ENCODE data around the gene ANKDD1A.

ANKDD1A gene

DNA sequence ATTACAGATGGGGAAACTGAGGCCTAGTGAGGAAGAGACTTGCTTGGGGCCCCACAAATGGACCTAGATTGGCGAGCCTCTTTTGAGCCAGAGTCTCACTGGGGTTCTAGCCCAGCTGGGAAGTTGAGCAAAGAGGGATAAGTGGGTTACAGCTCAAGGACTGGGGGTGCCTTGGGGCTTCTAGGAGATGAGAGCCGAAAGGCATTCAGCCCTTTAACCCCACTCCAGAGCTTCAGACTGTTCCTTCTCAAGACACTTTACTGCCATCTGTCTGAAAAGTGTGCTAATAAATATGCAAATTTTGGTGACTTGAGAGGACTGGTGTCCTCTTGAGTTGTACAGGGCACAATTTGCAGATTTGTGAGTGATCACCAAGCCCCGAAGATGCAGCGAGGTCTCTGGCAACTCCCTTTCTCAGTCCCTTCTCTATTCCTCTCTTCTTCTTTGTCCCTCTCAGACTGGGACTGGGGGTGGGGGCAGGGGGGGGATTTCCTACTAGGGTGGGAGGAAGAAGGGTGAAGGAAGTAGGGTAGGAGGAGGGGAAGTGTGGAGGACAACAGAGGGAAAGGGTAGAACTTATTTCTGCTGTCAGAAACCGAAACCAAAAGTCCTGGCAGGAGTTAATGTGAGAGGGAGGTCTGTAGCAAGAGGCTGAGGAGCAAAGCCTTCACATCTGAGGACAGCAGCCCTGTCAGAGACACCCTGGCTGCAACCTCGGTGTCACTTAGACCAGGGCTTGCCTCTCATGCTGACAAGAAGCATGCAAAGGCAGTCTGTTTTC lies 16.2 kb upstream of the ANKDD1A start:
- peak; percentile 43 for DNase-seq (ENCODE audit: low spot score)

DNA sequence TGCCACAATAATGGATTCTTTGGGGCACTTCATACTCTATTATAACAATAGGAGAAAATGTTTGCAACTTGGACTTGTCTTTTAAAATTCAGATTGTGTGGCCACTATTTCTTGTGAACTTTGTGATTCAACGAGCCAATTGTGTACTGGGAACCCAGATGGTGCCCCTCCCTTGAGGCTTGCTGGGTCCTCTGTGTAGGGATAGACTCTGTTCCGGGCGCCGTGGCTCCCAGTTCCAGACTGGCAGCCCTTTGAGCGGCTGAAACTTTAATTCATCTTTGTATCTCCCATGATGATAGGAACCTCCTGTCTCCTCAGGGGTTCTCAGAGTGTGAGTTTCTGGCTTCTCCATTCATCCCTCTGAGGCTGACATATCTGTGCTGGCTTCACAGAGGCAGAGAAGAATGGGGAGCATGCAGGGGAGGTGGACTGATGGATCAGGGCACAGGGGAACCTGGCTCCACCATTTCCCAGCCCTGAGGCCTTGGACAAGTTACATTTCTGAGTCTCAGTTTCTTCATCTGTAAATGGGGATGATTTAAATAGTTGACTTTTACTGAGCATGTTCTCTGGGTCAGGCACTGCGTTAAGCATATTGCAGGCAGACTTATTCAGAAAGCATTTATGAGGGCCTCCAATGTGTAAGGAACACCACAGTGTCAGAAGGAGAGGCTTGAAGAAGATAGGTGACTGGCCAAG lies 15.2 kb upstream of the ANKDD1A start:
- no peak for DNase-seq (ENCODE audit: low spot score)

DNA sequence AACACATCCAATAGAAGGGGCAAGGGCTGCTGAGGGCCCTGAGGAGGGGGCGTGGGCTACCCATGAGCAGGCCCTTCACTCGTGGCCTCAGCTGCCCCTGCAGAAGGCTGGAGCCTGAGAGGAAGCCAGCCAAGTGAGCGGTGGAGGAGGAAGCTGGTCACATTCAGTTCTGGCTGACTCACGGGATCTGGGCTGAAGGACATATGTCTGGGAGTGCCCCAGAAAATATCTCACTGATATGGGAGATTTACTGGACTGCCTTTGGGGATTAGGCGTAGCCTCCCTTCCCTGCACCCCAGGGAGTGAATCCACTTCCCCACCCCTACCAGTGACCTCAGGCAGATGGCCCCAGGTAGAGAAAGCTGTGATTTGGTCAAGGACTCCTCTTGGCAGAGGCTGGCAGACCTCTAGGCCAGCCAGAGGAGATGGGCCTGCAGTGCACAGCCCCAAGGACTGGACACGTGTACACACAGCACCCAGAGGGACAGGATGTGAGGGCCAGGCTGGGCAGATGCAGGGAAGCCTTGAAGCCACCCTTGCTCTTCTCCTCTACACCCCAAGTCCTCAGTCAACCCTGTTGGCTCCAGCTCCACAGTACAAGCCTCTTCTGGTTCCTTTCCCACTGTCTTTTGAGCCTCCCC lies 14.2 kb upstream of the ANKDD1A start:
- peak; percentile 84 for DNase-seq (ENCODE audit: low spot score)

DNA sequence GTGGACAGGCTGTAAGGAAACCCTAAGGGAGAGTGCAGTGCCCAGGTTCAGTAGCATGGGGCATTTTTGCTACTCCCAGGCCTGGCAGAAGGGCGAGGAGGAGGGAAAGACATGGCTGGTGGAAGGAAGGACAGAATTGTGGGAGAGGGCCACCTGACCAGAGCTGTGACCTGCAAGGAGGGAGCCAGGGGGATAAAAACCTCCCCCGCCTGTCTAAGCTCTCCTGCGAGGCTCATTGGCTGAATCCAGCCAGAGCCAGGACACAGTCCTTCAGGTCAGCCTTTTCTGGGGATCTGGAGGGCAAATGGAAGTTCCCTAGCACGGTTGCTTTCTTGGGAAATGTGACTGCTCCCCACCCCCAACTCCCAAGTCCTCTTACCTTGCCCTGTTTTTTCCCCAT lies 13.3 kb upstream of the ANKDD1A start:
- DNase-seq (ENCODE audit: low spot score): no peak

DNA sequence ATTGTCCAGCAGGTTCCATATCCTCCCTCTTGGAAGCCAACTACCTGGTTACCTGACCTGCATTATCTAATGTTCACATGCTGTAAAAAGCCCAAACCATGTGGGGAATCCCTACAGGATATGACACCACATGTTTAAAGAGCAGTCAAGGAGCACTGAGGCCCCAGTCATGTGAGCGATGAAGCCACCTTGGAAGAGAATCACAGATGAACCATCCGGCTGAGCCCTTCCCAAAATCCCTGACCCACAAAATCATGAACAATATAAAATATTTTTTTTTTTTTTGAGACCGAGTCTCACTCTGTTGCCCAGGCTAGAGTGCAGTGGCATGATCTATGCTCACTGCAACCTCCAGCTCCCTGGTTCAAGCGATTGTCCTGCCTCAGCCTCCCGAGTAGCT lies 10.6 kb upstream of the ANKDD1A start:
- no peak for DNase-seq (ENCODE audit: low spot score)

DNA sequence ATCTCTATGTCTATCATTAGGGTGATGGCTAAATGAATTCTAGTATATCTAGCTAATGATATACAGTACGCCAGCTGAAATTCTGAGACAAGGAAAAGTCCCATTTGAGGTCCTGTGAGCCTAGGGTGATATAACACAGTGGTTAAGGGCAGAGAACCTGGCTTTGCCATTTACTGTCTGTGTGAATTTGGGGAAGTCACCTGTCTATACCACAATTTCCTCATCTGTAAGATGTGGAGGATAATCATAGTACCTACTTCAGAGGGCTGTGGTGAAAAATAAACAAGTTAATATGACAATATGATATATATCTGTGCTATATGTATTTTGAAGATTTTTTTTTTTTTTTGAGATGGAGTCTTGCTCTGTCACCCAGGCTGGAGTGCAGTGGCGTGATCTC lies 9.8 kb upstream of the ANKDD1A start:
- no peak for DNase-seq (ENCODE audit: low spot score)

DNA sequence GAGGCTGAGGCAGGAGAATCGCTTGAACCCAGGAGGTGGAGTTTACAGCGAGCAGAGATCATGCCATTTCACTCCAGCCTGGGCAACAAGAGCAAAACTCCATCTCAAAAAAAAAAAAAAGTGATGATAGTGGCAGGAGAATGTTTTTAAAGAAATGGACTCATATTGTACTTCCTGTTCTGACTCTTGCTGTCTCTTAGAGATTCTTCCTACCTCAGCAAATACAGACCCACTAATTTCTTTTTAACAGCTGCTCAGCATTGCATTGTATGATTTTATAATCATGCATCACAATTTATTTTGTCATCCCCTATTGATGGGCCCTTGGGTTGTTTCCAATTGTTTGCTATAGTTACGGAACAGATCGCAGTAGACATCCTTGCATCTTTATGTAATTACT lies 8.8 kb upstream of the ANKDD1A start:
- no peak for DNase-seq (ENCODE audit: low spot score)

DNA sequence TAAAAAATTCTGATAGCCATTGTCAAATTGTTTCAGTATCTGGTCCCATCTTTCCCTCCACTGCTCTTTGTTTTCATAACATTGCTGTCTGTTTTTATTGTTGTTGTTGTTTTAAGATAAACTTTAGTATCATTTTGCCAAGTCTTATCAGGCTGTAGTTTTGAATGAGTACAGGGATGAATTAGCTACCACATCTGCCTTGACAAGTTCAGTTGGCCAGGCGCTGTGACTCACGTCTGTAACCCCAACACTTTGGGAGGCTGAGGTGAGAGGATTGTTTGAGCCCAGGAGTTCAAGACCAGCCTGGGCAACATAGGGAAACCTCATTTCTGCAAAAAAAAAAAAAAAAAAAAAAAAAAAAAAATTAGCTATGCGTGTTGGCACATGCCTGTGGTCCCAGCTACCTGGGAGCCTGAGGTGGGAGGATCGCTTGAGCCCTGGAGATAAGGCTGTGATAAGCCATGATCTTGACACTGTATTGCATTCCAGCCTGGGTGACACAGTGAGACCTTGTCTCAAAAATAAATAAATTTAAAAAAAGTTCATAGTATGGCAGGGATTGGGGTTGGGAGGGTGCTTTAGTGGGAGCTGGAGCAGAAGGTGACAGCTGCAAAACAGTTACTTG lies 8.3 kb upstream of the ANKDD1A start:
- DNase-seq (ENCODE audit: low spot score): no peak

DNA sequence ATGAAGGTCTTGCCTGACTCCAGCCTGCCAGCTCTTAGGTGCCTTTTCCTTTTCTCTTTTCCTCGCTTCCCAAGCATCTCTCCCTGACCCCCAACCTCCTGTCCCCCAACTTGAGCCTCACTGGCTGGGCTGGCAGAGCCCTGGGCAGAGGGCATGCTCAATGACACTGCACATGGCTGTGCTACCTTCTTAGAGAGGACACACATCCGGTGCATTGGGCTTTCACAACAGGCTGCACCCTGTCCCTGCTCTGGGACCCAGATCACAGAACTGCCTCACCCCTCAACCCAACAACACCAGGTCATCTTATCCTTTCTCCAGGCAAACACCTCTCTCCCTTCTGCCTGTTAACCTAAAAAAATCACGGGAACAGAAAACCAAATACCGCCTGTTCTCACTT lies 7.5 kb upstream of the ANKDD1A start:
- DNase-seq (ENCODE audit: low spot score): no peak

DNA sequence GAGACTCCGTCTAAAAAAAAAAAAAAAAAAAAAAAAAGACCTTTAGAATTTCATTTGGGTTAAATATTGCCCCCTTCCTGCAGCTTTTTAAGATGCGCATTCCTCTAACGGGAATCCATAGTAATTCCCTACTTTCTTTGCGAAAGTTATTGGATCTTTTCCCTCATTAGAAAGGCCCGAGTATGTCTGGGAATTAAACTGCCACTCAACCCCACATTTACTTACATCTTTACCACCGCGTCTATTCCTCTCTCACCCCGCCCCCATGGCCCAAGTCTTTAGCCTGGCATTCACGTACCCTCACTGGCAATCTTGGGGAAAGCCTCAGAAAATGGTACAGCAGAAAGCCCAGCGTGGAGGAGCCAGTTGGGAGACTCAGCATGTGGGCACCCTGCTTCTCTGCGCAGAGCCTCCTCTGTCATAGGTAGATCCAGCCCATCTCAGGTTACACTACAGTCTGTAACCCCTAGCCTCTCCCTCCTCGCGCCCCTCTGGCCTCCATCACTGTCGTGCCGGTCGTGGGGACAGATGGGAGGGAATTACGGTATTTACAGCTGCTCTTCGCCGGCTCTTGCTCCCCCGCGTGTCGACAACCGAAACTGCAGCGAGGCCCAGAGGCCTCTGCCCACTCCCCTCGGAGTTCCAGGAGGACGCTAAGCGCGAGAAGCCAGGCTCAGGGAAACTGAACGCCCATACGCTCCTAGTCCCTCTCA lies 6.4 kb upstream of the ANKDD1A start:
- DNase-seq (ENCODE audit: low spot score): peak; percentile 91

DNA sequence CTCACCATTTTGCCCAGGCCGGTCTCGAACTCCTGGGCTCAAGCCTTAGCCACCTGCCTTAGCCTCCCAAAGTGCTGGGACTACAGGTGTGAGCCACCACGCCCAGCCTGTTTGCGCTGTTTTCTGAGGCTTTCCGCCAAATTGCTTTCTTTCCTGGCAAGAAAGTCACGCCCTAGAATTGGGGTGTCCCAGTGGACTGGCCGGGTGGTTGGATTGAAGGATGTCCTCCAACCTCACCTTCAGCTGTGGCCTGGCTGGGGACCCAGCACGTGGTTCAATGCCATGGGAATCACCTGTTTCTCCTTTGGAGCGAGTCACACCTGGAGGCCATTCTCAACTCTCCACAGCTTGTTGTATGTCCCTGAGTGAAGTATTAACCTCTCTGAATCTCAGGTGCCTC lies 5.8 kb upstream of the ANKDD1A start:
- no peak for DNase-seq (ENCODE audit: low spot score)

DNA sequence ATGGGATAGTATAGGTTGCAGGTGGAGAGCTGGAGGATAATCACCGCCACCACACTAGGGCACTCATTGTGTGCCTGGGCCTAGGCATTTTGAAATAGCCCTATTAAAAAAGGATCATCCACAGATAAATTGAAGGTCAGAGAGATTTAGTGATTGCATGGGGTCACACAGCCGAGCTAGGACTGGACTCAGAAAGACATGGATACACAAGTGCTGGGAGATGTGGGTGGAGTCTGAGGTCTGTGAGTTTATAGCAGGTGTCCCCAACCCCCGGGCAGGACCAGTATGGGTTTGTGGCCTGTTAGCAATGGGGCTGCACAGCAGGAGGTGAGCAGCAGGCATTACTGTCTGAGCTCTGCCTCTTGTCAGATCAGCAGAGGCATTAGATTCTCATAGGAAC lies 5.3 kb upstream of the ANKDD1A start:
- DNase-seq (ENCODE audit: low spot score): no peak

DNA sequence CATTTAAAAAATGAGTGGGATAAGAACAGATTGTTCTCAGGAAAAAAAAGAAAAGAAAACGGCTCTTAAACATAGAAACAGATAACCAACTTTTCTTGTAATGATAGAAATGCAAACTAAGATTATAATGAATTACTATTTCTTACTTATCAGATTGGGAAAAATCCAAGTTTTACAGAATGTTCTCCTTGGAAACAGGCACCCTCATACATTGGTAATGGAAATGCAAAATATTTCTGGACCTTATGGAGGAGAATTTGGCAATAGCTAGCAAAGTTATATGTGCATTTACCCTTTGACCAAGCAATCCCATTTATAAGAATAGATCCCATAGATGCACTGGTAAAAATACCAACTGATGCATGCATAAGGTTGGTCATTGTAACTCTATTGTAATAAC lies 3.7 kb upstream of the ANKDD1A start:
- DNase-seq (ENCODE audit: low spot score): no peak

DNA sequence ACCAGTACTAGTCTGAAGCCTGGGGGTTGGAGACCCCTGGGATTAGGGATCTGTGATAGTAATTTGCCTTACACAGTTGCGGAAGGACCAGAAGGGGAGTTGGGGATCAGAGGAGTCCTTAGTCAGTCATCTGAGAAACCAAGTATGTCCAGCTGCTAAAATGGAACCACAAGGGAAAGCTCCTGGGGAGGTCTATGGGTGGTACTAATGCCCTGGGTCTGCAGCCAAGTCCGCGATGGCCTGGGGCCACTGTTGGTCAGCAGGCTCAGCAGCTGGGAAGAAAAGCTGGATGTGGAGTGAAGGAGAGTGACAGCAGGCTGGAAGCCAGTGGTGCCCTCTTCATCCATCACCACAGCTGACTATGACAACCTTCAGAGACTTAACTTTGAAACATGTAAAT lies 2.2 kb upstream of the ANKDD1A start:
- no peak for DNase-seq (ENCODE audit: low spot score)

DNA sequence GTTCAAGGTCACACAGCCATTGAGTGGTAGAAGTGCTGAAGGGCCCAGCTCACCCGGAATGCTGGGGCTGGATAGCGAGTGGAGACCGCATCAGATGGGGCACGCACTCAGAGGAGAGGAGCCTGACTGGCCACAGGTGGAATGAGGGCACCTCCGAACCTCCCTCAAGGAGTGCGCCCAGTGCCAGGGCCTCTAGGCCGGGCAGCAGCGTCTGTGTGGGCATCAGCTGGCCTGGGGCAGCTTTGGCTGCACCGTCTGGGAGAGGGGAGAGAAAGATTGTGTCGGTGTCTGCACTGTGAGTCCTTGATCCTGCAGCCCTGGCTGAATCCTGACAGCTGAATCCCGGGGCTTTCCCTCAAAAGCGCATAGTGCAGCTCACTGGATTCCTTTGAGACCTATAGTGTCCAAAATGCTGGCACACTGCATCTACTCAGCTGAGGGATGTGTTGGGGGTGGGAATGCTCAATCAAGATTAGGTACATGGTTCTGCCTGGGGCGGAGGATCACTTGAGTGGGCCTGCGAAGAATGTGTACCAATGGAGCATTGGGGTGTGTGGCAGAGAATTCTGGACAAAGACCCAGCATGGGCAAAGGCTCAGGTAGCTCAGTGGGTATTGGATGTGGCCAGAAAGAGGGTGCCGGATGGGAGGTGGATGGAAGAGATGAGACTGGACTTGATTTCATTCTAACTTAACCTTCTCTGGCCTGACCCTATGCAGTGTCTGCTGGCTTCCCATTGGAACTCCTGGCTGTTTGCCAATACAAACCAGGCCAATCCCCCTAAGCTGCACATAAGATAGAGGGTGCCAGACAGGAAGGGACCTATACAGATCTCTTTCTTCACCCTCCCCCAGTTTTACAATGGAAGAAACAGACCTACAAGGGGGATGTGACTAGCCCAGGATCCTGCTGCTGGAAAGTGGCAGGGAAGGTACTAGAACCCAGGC lies 950 bp downstream of the ANKDD1A start:
- no peak for DNase-seq (ENCODE audit: low spot score)

DNA sequence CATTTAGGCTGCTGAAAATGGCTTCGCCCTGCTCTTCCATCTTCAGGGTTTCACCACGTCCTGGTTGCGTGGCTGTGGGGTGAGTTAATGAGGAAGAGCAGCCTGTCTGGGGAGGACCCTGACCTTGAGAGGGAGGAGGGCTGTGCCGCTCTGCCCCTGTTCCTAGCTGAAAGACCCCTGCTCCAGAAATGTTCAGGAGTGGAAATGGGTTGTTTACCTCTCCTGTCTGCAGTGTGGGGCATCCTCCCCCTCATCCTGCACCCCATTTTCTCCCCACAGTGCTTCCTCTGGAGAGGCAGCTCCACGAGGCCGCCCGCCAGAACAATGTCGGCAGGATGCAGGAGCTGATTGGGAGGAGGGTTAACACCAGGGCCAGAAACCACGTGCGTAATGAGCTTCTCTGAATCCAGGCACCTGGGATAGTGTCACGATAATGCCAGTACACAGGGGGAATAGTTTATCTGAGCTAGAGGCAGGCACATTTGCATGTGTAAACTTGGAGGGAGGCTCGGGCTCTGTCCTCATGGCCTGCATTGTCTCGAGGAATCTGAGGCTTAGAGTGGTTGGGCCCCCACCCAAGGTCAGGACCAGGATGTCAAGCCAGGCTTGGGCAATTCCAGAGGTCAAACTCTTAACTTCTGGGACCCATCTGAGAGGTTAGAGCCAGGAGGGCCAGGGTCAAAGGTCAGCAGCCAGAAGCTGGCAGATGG lies 4.0 kb downstream of the ANKDD1A start:
- no peak for DNase-seq (ENCODE audit: low spot score)

DNA sequence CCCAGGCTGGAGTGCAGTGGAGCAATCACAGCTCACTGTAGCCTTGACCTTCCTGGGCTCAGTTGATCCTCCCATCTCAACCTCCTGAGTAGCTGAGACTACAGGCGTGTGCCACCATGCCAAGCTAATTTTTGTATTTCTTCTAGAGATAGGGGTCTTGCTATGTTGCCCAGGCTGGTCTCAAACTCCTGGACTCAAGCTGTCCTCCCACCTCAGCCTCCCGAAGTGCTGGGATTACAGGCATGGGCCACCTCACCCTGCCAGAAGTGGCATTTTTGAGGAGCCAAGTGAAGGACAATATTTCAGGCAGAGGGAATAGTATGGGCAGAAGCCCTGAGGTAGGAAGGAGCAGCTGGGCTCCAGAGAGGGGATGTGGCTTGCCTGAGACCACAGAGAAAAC lies 4.7 kb downstream of the ANKDD1A start:
- DNase-seq (ENCODE audit: low spot score): no peak

DNA sequence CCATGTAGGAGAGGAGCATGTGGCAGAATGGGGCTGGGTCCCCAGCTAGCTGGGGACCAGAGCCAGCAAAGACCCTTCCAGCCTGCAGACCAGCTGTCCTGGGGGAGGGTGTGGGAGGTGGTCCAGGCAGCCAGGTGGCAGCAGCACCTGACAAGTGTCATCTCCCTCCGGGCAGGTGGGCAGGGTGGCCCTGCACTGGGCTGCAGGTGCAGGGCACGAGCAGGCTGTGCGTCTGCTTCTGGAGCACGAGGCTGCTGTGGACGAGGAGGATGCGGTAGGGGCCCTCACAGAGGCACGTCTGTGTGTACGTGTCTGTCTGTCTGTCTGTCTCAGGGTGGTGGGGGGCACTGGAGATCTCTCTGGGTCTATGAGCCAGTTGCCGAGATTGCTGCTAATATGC lies 5.5 kb downstream of the ANKDD1A start:
- DNase-seq (ENCODE audit: low spot score): no peak

DNA sequence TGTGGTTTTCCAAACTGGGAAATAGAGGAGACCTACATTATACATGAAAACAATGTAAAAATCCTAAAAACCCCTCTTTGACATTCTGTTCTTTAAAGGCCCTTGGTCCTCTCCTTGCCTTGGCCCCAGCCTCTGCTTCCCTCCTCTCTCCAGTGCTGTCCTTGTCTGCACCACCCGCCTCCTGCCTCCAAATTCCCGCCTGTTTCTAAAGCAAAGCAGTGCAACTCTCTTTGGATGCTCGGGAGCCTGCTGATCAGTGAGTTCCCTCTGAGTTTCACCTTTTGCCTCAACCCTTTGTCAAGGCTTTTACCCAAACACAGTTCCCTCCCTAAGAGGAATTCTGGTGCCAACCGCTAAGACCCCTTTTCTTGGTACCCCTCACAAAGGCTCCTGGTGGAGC lies 8.0 kb downstream of the ANKDD1A start:
- DNase-seq (ENCODE audit: low spot score): no peak

DNA sequence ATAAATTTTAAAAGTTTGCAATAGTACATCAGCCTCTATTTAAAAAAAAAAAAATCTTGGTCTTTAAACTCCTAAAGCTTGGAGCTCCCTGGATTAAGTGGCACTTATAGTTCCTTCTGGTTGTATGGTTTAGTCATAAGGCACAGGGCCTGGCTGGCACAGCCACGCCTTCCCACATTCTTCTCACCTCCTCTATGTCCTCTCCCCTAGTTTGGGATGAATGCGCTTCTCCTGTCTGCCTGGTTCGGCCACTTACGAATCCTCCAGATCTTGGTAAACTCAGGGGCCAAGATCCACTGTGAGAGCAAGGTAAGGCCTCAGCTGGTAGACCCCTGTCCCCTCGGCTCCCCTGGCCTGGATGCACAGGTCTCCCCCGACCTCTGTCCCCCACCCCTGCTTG lies 10.0 kb downstream of the ANKDD1A start:
- DNase-seq (ENCODE audit: low spot score): no peak
